Fibroblast of skin of back (primary cell): Measurements from ENCODE around the gene PDE8A.
"Not testable (repeated sequence)": the region's sequence is repeated elsewhere in the genome, so short reads cannot be mapped to it uniquely, and the experiment has no call there.

Source experiments
- DNase-seq: peaks from one replicate; pipeline ENCODE4 v3.0.0-alpha.2; 2013

PDE8A gene

GRCh38 chr15:84988909-84989644 is 7.4 kb downstream of the PDE8A start:
- no peak for DNase-seq

GRCh38 chr15:84990507-84990906 is 8.9 kb downstream of the PDE8A start:
- no peak for DNase-seq

- no peak for DNase-seq
Observed at GRCh38 chr15:84991014-84991712, 9.5 kb downstream of the PDE8A start.

- DNase-seq, result peak; percentile 76
Observed at GRCh38 chr15:84992157-84992944, 10.7 kb downstream of the PDE8A start.

- DNase-seq, result no peak
Observed at GRCh38 chr15:84996055-84996454, 14.4 kb downstream of the PDE8A start.

GRCh38 chr15:84996714-84997113 is 15.1 kb downstream of the PDE8A start:
- peak; percentile 21 for DNase-seq

- DNase-seq, result not testable (repeated sequence)
Observed at GRCh38 chr15:84997214-84997613, 15.6 kb downstream of the PDE8A start.

GRCh38 chr15:85000189-85000864 is 18.7 kb downstream of the PDE8A start:
- DNase-seq, result no peak

GRCh38 chr15:85000937-85001336 is 19.3 kb downstream of the PDE8A start:
- DNase-seq, result no peak

- DNase-seq, result no peak
Observed at GRCh38 chr15:85002517-85002916, 20.9 kb downstream of the PDE8A start.

- DNase-seq, result no peak
Observed at GRCh38 chr15:85003593-85004312, 22.1 kb downstream of the PDE8A start.

- no peak for DNase-seq
Observed at GRCh38 chr15:85004550-85004949, 22.9 kb downstream of the PDE8A start.

GRCh38 chr15:85005319-85005718 is 23.7 kb downstream of the PDE8A start:
- no peak for DNase-seq

- no peak for DNase-seq
Observed at GRCh38 chr15:85005746-85006145, 24.1 kb downstream of the PDE8A start.

- DNase-seq, result no peak
Observed at GRCh38 chr15:85006201-85006600, 24.5 kb downstream of the PDE8A start.

GRCh38 chr15:85006655-85007054 is 25.0 kb downstream of the PDE8A start:
- no peak for DNase-seq

GRCh38 chr15:85007137-85007536 is 25.5 kb downstream of the PDE8A start:
- no peak for DNase-seq

GRCh38 chr15:85007741-85008397 is 26.2 kb downstream of the PDE8A start:
- no peak for DNase-seq

GRCh38 chr15:85008474-85009260 is 27.0 kb downstream of the PDE8A start:
- no peak for DNase-seq

GRCh38 chr15:85009435-85009834 is 27.8 kb downstream of the PDE8A start:
- DNase-seq, result no peak

- DNase-seq, result no peak
Observed at GRCh38 chr15:85010071-85010385, 28.4 kb downstream of the PDE8A start.
